GM12878 (cell line): Measurements from ENCODE around the gene POFUT2.

Source experiments
- ESRRA ChIP-seq: IDR thresholded peaks from 2 replicates; pipeline ENCODE4 v1.6.1; 2012; ENCODE audit warnings: mild to moderate bottlenecking, low read length, improper control_type of control experiment
- JUND ChIP-seq: IDR thresholded peaks from 2 replicates; pipeline ENCODE4 v1.6.1; 2012; ENCODE audit warnings: low read depth, mild to moderate bottlenecking, low read length, improper control_type of control experiment, moderate library complexity
- PBX3 ChIP-seq: IDR thresholded peaks from 2 replicates; pipeline ENCODE4 v1.6.1; 2011; ENCODE audit warnings: mild to moderate bottlenecking, low read depth, low read length, moderate library complexity; ENCODE audit not compliant: insufficient replicate concordance
- POLR2AphosphoS5 ChIP-seq: IDR thresholded peaks from 2 replicates; pipeline ENCODE4 v1.6.1; 2011; ENCODE audit warnings: mild to moderate bottlenecking, low read length, inconsistent platforms
- RFX5 ChIP-seq: IDR thresholded peaks from 2 replicates; pipeline ENCODE4 v1.6.1; 2011; ENCODE audit warnings: low read depth, low read length, improper control_type of control experiment
- USF2 ChIP-seq: IDR thresholded peaks from 2 replicates; pipeline ENCODE4 v1.6.1; 2011; ENCODE audit warnings: low read depth, low read length, improper control_type of control experiment, borderline replicate concordance
- ZBTB4 ChIP-seq: fragments of 450-650 bp; formaldehyde crosslinking; IDR thresholded peaks from 2 replicates; pipeline ENCODE4 v1.4.0; 2022; ENCODE audit warnings: mild to moderate bottlenecking, moderate library complexity
- ZNF207 ChIP-seq: fragments of 450-650 bp; IDR thresholded peaks from 2 replicates; pipeline ENCODE4 v1.6.1; 2014; ENCODE audit warnings: antibody characterized with exemption, mild to moderate bottlenecking, borderline replicate concordance
- ZNF274 ChIP-seq: IDR thresholded peaks from one replicate; pipeline ENCODE4 v1.8.0; 2011; ENCODE audit not compliant: insufficient read length, insufficient read depth
- TF ChIP-seq, protein P1 (sequence below), 3 experiments: IDR thresholded peaks in 2 of 3; conservative IDR thresholded peaks in 1 of 3; 2 replicates each; pipeline ENCODE4 v1.5.1; 2011; ENCODE audit warnings: low read depth in 3 of 3, low read length in 3 of 3, mild to moderate bottlenecking in 3 of 3, control low read depth in 2 of 3, moderate library complexity in 2 of 3, inconsistent platforms in 1 of 3, mixed read lengths in 1 of 3; ENCODE audit not compliant: control insufficient read depth in 2 of 3, insufficient read depth in 1 of 3; ENCODE audit errors: extremely low read depth in 1 of 3

GRCh38 chr21:45243603-45244002 is 44.1 kb downstream of the POFUT2 start:
- TF ChIP-seq USF2, result no peak
- TF ChIP-seq ZNF274, result no peak
- no peak for TF ChIP-seq ESRRA
- TF ChIP-seq POLR2AphosphoS5, result no peak
- no peak for TF ChIP-seq RFX5
- no peak for TF ChIP-seq JUND
- TF ChIP-seq PBX3, result no peak
- TF ChIP-seq, protein P1, sequence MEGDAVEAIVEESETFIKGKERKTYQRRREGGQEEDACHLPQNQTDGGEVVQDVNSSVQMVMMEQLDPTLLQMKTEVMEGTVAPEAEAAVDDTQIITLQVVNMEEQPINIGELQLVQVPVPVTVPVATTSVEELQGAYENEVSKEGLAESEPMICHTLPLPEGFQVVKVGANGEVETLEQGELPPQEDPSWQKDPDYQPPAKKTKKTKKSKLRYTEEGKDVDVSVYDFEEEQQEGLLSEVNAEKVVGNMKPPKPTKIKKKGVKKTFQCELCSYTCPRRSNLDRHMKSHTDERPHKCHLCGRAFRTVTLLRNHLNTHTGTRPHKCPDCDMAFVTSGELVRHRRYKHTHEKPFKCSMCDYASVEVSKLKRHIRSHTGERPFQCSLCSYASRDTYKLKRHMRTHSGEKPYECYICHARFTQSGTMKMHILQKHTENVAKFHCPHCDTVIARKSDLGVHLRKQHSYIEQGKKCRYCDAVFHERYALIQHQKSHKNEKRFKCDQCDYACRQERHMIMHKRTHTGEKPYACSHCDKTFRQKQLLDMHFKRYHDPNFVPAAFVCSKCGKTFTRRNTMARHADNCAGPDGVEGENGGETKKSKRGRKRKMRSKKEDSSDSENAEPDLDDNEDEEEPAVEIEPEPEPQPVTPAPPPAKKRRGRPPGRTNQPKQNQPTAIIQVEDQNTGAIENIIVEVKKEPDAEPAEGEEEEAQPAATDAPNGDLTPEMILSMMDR (IDR thresholded peaks at IDR 0.05 in 2 of 3, conservative IDR thresholded peaks at IDR 0.05 in 1 of 3; ENCODE audit: control insufficient read depth in 2 of 3, extremely low read depth in 1 of 3, insufficient read depth in 1 of 3, low read depth in 3 of 3, low read length in 3 of 3), result no peak
- TF ChIP-seq ZNF207, result no peak
- no peak for TF ChIP-seq ZBTB4 (CRISPR knock-in tag)
